Cardiac ventricle fibroblast (primary cell): ENCODE measurements around the gene RAB31. TPM values are rescaled to one million over a fixed set of nuclear protein-coding genes. Genes with fewer than 3 reads are reported as not detected.

Experiments used
- total RNA-seq: library from RNA; depleted of rRNA; stranded (reverse); fragments of >200 nt; gene quantifications from 2 replicates; pipeline ENCODE4 v1.2.3, GENCODE V29; 2015

RAB31 gene
- total RNA-seq, result 45.5 and 52.7 TPM in 2 replicates

GRCh38 chr18:9708057-9708433 lies at the start of gene RAB31:
Gene RAB31, plus strand, starts transcription at chr18:9708301. Its CDS starts 105 bp downstream, at chr18:9708406.

DNA sequence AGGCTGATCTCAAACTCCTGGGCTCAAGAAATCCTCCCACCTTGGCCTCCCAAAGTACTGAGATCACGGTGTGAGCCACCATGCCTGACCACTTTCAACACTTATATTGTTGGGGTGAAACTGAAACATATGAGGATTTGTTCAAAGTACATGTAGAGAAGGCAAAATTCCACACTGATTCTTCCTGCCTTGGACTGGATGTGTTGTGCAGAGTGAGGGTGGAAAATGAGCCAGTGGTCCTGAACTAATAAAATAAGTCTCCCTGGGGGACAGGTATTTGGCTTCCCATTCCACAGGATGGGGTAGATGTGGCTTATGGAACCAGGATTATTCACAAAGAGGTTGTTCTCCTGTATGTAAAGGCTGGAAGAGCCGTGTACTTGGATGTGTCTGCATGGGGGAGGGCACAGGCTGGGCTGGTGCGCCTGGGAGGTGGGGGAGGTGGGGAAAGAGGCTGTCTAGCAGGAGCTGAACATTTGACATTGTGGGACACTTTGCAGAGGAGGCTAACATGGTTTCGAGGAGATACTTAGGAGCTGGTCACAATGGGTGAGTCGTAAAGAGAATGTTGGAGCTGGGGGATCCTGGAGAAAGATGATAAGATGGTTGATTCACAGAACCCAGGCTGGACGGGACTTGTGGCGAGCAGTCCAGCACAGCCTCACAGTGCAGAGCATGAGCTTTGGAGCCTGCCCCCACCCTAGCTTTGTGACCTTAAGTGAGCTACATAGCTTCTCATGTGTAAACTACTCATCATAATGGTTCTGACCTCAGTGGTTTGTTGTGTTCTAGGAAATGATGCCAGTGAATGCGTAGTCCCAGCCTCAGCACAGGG lies 177.3 kb downstream of the RAB31 start, which contains the start of gene TXNDC2:
Gene TXNDC2 (plus strand): TSS at position 804 of the 835 bp plus-strand sequence. CDS start 708 bp downstream, outside the sequence.

Other genes starting within 250 kb of the RAB31 start
- 47.2 and 57.8 TPM in 2 replicates for gene RALBP1, start 232.8 kb upstream of the RAB31 start, total RNA-seq
- 34.3 and 39.3 TPM in 2 replicates for gene PPP4R1, start 93.7 kb upstream of the RAB31 start, total RNA-seq
- 0.19 TPM in 1 of 2 replicates, not detected in the other for gene TXNDC2, start 177.7 kb downstream of the RAB31 start, total RNA-seq
- 155 and 211 TPM in 2 replicates for gene VAPA, start 205.7 kb downstream of the RAB31 start, total RNA-seq